Panc1 (cell line): ENCODE data around the gene C12orf75. TPM values are rescaled to one million over a fixed set of nuclear protein-coding genes. Genes with fewer than 3 reads are reported as not detected.

Experiments
- ATAC-seq: fragments of 200-7000 bp; cut with Tn5 transposase; 2 replicates; pipeline ENCODE4 v1.9.1; 2020; ENCODE audit warnings: mild to moderate bottlenecking, moderate library complexity
- BruUV-seq: library from RNA; stranded (reverse); fragments of 400-500 nt; replicated peaks from 2 replicates; lab custom pipeline; 2021; lab: Mats Ljungman, UMichigan
- CTCF ChIA-PET: fragments of 300-600 bp; sonication (Branson Sonifier 250); formaldehyde crosslinking; loops from one replicate; lab custom pipeline; 2022; ENCODE audit warnings: antibody characterized with exemption; lab: Charles Lee
- POLR2A ChIA-PET: fragments of 300-600 bp; sonication (Branson Sonifier 250); formaldehyde crosslinking; loops from one replicate; lab custom pipeline; 2022; ENCODE audit warnings: antibody characterized with exemption; lab: Charles Lee
- DNase-seq: peaks from one replicate; pipeline ENCODE4 v3.0.0-alpha.2; 2010; ENCODE audit warnings: low read depth, low spot score
- H3K27ac ChIP-seq: 2 replicates; pipeline ENCODE4 v1.5.1; 2011; ENCODE audit warnings: mild to moderate bottlenecking, low read length, inconsistent platforms
- H3K27me3 ChIP-seq: fragments of 200-500 bp; sonication (Bioruptor generic); 2 replicates; pipeline ENCODE4 v1.6.0; 2014; ENCODE audit warnings: low read length, inconsistent platforms; ENCODE audit not compliant: control insufficient read depth, insufficient read depth
- H3K36me3 ChIP-seq: fragments of 200-500 bp; sonication (Bioruptor generic); 2 replicates; pipeline ENCODE4 v1.5.1; 2014; ENCODE audit warnings: inconsistent platforms, mild to moderate bottlenecking, low read length, moderate library complexity; ENCODE audit not compliant: control insufficient read depth, insufficient read depth
- H3K4me1 ChIP-seq: 2 replicates; pipeline ENCODE4 v1.5.1; 2011; ENCODE audit warnings: inconsistent platforms, mild to moderate bottlenecking, low read length, moderate library complexity; ENCODE audit not compliant: control insufficient read depth, insufficient read depth
- H3K4me3 ChIP-seq, 2 experiments: 2 replicates each; pipeline ENCODE4 v1.5.1; 2011 to 2012; ENCODE audit warnings: low read depth in 2 of 2, low read length in 2 of 2, mild to moderate bottlenecking in 2 of 2, inconsistent platforms in 1 of 2, moderate library complexity in 1 of 2
- H3K9me3 ChIP-seq: fragments of 200-500 bp; sonication (Bioruptor generic); 2 replicates; pipeline ENCODE4 v1.5.1; 2014; ENCODE audit warnings: low read depth, mild to moderate bottlenecking, inconsistent platforms, low read length, moderate library complexity; ENCODE audit not compliant: control insufficient read depth, insufficient read depth
- POLR2AphosphoS5 ChIP-seq: IDR thresholded peaks from 2 replicates; pipeline ENCODE4 v1.6.1; 2012; ENCODE audit warnings: mild to moderate bottlenecking, low read depth, low read length, moderate library complexity
- SIN3A ChIP-seq: IDR thresholded peaks from 2 replicates; pipeline ENCODE4 v1.6.1; 2012; ENCODE audit warnings: low read depth, mild to moderate bottlenecking, low read length, moderate library complexity, borderline replicate concordance; ENCODE audit not compliant: insufficient read depth
- TCF7L2 ChIP-seq: IDR thresholded peaks from 2 replicates; pipeline ENCODE4 v1.6.1; 2011; ENCODE audit warnings: mild to moderate bottlenecking, low read depth, low read length, inconsistent platforms
- in situ Hi-C: cut with HindIII; loops from 2 replicates; pipeline ENCODE4 v1.10.0; 2016; ENCODE audit warnings: low sequenced_read_pairs, low pct_unique_long_range_greater_than_20kb
- intact Hi-C: fragments of 100-400 bp; cut with micrococcal nuclease; formaldehyde crosslinking; loops from one replicate; pipeline ENCODE4 v1.10.0; 2022; ENCODE audit not compliant: unreplicated experiment
- total RNA-seq: library from RNA; stranded (reverse); gene quantifications from one replicate; pipeline ENCODE4 v1.2.1, GENCODE V29; 2021; ENCODE audit not compliant: unreplicated experiment
- TF ChIP-seq, protein P1 (sequence below): fragments of 450-650 bp; IDR thresholded peaks from 2 replicates; pipeline ENCODE4 v1.5.1; 2017; ENCODE audit warnings: mild to moderate bottlenecking
- TF ChIP-seq, protein P2 (sequence below), 2 experiments: IDR thresholded peaks; 2 replicates each; pipeline ENCODE4 v1.6.1; 2011 to 2012; ENCODE audit warnings: low read depth in 2 of 2, control low read depth in 1 of 2, low read length in 1 of 2, mild to moderate bottlenecking in 1 of 2, moderate library complexity in 1 of 2; ENCODE audit not compliant: insufficient read depth in 1 of 2

The C12orf75 gene
- total RNA-seq, 1 experiment from 2014 or later, result 132 TPM

DNA sequence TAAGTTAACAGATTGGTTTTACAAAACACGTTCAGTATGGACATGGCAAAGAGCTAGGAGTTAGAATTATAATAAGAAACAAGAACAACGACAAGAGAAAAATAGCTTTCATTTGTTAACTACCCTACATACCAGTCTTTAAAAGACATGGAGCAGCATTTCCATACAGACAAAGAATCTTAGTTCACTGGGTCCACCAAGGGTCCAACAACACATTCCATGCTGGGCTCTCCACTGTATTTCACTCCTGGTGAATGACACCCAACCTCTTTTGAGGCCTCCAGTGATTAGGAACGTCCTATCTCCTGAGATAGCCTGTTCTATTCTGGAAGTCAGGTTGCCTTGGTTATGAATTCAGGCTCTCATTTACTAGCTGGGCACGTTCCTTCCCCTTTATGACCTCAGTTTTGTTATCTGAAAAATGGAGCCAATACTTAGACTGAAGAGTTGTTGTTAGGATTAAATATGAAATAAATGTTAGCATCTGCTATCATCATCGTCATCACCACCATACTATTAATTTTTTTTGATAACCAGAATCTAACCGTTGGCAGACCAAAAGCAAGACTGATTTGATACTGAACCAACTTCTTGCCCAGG lies 37.7 kb downstream of the C12orf75 start:
- in situ Hi-C loops, result no loop called here
- ATAC-seq, result no peak
- CTCF ChIA-PET, result no interaction called here
- peaks cover 5% of the 10 kb centered on the region; the same call in 1 of the 2 replicates for H3K36me3 ChIP-seq
- no peaks in the 10 kb centered on the region for H3K4me1 ChIP-seq
- BruUV-seq, result no TSS peak
- intact Hi-C loops, result no loop called here
- H3K9me3 ChIP-seq, result no peaks in the 10 kb centered on the region
- no peak overlapping the region for H3K4me3 ChIP-seq
- H3K27me3 ChIP-seq, result no peaks in the 10 kb centered on the region
- no peak for DNase-seq
- POLR2A ChIA-PET, result no interaction called here
- TF ChIP-seq, protein P1, sequence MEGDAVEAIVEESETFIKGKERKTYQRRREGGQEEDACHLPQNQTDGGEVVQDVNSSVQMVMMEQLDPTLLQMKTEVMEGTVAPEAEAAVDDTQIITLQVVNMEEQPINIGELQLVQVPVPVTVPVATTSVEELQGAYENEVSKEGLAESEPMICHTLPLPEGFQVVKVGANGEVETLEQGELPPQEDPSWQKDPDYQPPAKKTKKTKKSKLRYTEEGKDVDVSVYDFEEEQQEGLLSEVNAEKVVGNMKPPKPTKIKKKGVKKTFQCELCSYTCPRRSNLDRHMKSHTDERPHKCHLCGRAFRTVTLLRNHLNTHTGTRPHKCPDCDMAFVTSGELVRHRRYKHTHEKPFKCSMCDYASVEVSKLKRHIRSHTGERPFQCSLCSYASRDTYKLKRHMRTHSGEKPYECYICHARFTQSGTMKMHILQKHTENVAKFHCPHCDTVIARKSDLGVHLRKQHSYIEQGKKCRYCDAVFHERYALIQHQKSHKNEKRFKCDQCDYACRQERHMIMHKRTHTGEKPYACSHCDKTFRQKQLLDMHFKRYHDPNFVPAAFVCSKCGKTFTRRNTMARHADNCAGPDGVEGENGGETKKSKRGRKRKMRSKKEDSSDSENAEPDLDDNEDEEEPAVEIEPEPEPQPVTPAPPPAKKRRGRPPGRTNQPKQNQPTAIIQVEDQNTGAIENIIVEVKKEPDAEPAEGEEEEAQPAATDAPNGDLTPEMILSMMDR, result no peak
- TF ChIP-seq SIN3A, result no peak
- no peak overlapping the region for H3K27ac ChIP-seq

DNA sequence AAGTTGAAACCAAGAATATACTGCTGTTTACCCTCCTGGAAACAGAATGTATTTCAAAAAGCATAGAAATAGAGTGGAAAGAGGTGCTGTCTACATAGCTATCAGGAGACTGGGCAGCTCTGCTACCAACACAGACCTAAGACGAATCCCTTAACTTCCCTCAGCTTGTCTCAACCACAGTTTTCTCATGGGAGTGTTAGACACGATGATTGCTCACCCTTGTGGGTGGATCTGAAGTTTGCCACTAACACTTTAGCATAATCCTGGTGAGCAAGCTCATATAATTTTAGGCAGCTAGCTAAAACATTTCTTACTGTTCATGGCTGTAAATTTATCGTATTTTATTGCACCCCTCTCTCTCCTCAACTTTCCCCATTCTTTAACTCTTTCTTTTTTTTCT lies 38.5 kb downstream of the C12orf75 start:
- in situ Hi-C loops, result no loop called here
- POLR2A ChIA-PET, result no interaction called here
- no TSS peak for BruUV-seq

DNA sequence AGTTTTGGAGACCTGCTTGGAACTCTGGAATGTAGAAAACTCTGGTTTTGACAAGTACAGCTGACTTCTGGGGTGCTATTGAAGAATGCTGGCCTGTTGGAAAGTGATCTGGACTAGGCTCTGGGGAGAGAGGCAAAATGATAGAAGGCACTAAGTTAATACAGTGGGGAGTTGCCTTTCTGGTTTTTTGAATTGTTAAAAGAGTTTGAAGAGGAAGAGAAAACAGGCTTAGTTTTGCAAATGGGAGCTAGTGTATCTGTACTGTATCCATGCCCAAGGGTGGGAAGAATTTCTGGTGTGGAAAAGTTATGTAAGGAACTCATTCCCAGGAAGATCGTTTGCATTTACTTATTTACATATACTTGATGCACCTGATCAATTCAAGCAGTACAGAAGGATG lies 43.8 kb downstream of the C12orf75 start:
- ATAC-seq (no peak), DNase-seq (no peak)
- in situ Hi-C loops (no loop called here), intact Hi-C loops (no loop called here)
- Histone ChIP-seq H3K4me1 (no peaks in the 10 kb centered on the region), H3K27ac (no peak overlapping the region), H3K36me3 (peaks cover 5% of the 10 kb centered on the region; the same call in 1 of the 2 replicates), H3K27me3 (no peaks in the 10 kb centered on the region), H3K9me3 (no peaks in the 10 kb centered on the region), H3K4me3 (no peak overlapping the region)
- ChIA-PET POLR2A (no interaction called here), CTCF (no interaction called here)
- TF ChIP-seq SIN3A, result no peak
- no peak for TF ChIP-seq TCF7L2
- TF ChIP-seq, protein P2, sequence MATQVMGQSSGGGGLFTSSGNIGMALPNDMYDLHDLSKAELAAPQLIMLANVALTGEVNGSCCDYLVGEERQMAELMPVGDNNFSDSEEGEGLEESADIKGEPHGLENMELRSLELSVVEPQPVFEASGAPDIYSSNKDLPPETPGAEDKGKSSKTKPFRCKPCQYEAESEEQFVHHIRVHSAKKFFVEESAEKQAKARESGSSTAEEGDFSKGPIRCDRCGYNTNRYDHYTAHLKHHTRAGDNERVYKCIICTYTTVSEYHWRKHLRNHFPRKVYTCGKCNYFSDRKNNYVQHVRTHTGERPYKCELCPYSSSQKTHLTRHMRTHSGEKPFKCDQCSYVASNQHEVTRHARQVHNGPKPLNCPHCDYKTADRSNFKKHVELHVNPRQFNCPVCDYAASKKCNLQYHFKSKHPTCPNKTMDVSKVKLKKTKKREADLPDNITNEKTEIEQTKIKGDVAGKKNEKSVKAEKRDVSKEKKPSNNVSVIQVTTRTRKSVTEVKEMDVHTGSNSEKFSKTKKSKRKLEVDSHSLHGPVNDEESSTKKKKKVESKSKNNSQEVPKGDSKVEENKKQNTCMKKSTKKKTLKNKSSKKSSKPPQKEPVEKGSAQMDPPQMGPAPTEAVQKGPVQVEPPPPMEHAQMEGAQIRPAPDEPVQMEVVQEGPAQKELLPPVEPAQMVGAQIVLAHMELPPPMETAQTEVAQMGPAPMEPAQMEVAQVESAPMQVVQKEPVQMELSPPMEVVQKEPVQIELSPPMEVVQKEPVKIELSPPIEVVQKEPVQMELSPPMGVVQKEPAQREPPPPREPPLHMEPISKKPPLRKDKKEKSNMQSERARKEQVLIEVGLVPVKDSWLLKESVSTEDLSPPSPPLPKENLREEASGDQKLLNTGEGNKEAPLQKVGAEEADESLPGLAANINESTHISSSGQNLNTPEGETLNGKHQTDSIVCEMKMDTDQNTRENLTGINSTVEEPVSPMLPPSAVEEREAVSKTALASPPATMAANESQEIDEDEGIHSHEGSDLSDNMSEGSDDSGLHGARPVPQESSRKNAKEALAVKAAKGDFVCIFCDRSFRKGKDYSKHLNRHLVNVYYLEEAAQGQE (IDR thresholded peaks at IDR 0.05; ENCODE audit: insufficient read depth in 1 of 2, low read depth in 2 of 2, low read length in 1 of 2), result no peak
- no peak for TF ChIP-seq POLR2AphosphoS5
- TF ChIP-seq, protein P1, result no peak
- no TSS peak for BruUV-seq

More for the DNA sequence above, 38.5 kb downstream of the C12orf75 start:
- no peaks in the 10 kb centered on the region for H3K4me1 ChIP-seq
- CTCF ChIA-PET, result no interaction called here
- TF ChIP-seq, protein P2 (IDR thresholded peaks at IDR 0.05; ENCODE audit: insufficient read depth in 1 of 2, low read depth in 2 of 2, low read length in 1 of 2), result no peak
- no peak for TF ChIP-seq POLR2AphosphoS5
- no peaks in the 10 kb centered on the region for H3K27me3 ChIP-seq
- H3K4me3 ChIP-seq, result no peak overlapping the region
- no peak for ATAC-seq
- intact Hi-C loops, result no loop called here
- no peaks in the 10 kb centered on the region for H3K9me3 ChIP-seq
- H3K27ac ChIP-seq, result no peak overlapping the region
- no peak for DNase-seq
- peaks cover 5% of the 10 kb centered on the region; the same call in 1 of the 2 replicates for H3K36me3 ChIP-seq
